Stimulated activated CD8-positive, alpha-beta memory T cell treated with anti-CD3 and anti-CD28 coated beads, Interleukin-4, amount 100 ng/mL, for 24 hours (primary cell): ENCODE results near the gene PPFIBP2.

Experiments used
- DNase-seq: peaks from one replicate; pipeline ENCODE4 v3.0.0-alpha.2; 2020; ENCODE audit warnings: low read depth

The PPFIBP2 gene

DNA sequence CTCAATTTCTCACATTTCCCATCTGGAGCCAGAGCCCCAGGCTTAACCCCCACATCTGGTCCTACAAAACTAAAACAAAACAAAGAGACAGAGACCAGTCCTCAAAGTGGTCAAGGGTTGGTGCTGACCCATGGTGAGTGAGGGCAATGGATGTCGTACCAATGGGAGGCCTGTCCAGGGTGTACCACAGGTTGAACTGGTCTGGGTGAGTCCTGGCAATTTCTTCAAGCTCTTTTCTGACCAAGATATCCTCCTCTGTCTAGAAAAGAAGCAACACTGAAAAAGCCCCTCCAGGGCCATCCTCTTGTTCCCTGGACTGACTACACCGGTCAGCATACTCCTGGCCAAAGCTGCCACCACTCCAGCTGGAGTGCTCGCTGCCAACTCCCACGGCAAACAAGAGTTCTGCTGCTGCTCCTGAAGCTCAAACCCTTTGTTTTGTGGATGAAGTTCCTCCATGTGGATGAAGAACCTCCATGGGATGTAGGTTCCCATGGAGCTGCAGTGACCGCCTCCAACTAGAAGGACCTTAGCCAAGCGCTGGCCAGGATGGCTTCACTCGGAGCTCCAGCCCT, 152.6 kb downstream of the PPFIBP2 start:
- no peak for DNase-seq

DNA sequence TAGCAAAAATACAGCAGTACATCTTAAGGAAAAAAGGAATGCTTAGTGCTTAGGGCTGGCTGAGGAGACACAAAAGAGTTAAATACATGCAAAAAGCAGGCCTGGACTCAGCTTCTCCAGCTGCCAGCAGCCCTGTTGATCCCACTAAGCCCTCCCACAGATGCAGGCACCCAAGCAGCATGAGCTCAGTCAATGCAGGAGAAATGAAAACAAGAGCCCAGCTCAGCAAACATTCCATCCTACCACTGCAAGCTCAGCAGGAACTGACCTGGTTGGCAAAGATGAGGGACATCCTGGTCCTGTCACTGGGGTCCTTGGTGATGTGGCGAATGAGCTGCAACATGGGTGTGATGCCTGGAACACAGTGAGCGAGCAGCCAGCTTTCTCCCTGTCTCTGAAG, 153.7 kb downstream of the PPFIBP2 start:
- DNase-seq: no peak

DNA sequence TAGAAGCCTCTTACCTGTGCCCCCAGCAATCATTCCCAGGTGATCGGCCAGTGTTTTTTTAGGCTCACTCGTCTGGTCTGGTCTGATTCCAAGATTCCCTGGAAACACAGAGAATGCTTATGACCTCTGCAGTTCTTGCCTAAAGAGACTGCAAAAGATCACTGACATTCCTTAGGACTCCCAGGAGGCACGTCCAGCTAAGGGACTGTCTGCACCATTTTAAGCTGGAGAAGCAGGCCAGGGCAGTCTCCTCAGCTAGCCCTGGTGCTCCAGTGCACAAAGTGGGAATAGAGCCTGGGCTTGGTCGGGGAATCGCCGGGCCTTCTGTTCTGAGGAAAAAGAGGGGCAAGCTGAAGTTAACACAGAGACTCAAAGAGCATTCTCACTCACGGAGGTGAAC, 154.7 kb downstream of the PPFIBP2 start:
- no peak for DNase-seq

DNA sequence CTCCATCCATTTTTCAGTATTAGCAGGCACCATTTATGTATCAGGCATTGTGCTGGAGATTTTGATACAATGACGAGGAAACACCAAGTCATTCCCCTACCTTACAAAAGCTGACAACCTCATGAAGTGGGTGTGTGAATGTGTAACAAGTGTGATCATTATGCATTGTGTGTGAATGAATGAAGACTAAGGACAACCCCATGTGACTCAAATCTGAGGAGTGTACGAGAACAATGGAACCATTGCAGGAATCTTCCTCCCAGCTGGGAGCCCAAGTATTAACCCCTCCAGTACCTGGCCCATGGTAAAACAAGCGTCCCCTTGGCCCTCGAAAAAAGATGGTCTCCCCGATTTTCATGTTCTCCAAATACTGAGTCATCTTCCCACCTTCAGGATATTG, 155.1 kb downstream of the PPFIBP2 start:
- DNase-seq: no peak

DNA sequence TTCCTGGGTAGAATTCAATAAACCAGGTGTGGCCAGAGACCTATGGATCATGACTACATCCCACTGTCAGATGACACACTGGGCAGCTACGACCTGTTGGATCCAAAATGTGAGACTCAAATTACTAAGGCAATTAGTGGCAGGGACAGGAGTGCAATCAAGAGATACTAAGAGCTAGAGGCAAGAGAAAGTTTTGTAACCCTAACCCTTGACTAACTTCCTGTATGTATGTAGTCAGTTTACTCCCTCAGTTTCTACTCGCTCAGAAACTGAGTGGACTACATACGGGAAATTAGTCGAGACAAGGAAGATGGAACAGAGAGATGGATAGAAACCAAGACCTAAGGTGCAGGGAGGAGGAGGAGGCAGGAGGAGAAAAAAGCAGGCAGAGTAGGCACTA, 156.8 kb downstream of the PPFIBP2 start:
- DNase-seq: no peak

DNA sequence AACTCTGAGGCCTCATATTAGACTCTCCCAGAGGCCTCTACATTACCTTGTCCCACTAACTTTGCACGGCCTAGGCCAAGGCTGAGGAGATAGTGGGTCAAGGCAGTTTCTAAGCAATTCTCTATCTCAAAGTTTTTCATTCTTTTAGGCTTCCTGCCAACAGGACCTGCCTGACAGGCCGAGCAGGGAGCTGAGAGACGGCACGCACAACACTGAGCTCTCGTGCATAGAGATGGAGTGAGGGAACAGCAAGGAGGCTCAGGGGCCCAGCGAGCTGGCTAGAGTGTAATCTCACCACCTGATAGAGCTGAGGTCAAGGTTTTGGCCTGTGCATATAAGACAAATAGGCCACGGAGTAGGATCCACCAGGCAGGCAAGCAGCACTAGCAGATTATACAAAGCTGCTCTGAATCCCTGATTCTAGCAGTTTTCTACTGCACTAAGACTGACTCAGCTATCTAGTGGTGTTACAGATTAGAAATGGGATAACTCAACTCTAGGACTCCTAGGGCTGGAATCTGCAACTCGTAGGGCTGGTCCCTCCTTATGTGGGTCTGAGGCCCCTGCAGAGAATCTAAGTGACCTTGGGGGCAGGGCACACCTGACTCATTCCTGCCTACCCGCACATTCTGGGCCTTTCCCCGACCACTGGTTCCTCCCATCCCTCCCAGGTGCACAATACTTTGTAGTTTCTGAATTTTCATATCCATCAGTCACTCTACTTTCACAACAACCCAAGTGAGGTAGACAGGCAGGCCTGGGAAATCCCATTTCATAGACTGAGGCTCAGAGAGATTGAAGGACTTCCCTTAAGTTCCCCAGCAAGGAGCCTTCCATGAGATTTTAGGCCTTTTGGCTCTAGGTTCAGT, 157.8 kb downstream of the PPFIBP2 start:
- no peak for DNase-seq

DNA sequence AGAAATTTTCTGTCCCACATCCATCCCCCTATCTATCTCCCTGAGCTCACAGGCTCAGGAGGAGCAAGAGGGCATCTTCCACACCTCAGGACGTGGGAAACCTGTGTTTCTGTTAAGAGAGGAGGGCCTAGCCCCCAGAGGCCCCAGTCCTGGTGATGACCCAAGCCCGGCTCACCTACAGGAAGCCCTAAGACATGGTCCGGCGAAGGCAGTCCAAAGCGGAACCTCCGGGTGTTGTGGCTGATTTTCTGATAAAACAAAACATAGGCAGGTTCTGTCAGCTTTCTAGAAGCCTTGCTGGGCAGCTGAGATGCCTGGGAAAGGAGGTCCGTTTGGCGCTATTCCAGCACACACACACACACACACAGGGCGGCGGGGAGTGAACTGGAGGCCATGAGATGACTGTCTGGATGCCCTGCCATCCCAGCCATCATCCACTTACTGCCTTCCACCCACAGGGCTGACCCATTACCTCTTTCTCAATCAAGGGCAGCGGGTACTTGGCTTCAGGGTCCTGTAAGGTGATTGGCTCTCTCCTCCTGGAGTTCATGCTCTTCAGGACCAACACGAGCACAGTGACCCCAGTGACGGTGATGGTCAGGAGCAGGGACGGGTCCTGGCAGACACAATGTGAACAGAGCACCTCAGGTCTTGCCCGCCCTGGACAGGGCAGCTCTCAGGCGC, 158.6 kb downstream of the PPFIBP2 start:
- DNase-seq: no peak

DNA sequence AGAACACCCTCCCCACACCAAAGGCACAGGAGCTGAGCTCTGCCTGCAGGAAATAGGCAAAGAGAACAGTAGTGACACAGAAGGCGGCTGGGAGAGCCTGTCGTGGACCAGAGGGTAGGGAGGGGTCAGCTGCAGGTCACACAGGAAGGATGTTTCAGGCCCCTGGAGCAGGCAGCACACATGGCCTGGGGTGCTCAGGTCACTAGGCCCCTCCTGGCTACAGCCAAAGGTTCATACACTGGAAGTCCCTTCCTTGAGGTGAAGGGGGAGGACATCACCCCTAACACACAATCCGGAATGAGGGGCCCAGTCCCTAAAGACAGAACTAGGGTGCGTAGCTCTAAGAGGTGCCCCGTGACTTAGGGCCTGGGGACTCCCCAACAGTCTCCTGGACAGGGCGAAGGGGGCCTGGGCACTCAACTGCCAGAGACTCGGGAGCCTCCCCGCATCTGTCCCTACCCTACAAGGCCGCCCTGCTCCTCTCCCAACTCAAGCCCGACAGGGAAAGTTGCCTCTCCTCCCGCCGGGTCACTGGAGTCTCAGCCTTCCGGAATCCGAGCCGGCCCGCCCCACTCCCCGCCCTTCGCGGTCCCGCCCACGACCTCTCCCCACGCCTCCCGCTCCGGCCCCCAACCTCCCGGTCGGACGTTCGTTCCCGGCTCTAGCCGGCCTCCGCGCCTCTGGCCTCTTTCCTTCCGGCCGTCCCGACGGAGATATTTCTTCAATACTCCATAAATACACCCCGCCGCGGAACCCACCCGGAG, 159.3 kb downstream of the PPFIBP2 start, which contains the start of gene CYB5R2:
Gene CYB5R2, minus strand, starts transcription at position 541 of the 764 bp plus-strand sequence. CDS start 675 bp downstream, outside the sequence.
- DNase-seq: no peak

DNA sequence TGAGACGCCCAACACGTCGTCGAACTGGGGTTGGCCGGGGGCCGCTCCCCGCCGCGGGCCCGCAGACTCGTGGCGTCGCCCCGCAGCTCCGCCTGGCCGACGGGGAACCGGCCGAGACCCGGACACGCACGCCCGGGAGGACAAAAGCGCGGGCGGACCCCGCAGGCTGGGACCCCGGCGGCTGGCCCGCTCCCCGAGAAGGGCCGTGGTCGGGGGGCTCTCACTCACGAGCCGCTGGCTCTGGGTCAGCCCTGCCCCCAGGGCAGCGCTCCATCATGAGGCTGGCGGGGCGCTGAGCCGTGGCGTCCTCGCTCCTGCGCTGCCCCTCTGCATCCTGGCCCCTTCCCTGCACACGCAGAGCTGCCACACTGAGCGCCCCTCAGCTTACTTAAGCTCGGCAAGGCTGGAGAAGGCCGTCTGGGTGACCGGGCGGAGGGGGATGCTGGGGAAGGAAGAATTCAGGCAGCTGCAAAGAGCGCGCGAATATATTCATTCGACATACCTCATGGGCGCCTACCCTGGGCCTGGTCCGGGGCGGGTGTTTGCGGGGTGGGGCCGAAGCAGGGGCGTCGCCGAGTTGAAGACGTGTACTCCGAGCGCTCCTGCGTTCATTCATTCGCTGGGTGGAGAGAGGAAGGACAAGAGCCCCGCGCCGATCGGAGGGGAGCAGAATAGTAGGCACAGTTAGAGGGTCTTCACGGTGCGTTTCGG, 160.1 kb downstream of the PPFIBP2 start:
- no peak for DNase-seq

DNA sequence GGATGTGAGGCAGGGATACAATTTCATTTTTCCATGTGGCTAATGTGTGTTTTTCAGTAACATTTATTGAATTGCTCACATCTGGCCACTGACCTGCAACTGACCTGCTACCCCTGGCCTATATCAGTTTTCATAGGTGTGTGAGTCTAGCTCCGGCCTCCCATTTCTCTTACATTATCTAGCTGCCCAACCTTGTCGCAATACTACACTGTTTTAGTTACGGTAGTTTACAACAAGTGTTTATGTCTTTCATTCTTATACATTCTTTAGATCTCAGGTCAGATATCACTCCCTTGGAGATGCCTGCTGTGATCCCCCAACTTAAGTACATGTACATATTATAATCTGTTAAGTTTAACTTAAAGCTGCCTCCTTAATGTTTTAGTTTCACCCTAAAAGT, 161.8 kb downstream of the PPFIBP2 start:
- no peak for DNase-seq

DNA sequence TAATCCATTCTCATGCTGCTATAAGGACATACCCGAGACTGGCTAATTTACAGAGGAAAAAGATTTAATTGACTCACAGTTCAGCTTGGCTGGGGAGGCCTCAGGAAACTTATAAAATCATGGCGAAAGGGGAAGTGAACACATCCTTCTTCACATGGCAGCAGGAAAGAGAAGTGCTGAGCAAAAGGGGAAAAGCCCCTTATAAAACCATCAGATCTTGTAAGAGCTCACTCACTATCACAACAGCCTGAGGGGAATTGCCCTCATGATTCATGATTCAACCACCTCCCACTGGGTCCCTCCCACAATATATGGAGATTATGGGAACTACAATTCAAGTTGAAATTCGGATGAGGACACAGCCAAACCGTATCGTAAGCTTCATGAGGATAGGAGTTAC, 163.3 kb downstream of the PPFIBP2 start:
- no peak for DNase-seq

DNA sequence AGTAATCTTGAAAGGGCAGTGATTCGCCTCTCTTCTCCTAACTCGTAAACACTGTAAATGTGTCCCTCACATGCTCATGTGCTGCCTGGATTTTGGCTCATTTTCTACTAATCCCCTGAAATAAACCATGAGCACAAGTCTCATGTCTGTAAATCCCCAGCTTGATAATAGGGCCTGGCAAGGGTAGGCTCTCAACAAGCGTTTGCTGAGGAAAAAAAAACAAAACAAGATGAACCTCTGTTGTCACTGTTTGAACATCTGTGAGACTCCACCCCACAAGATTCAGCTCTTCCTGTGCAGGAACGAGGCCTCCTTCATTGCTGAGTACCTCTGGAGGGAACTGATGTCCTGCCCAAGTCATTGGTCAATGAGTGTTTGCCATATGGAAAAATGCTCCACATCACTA, 164.0 kb downstream of the PPFIBP2 start:
- DNase-seq: no peak

DNA sequence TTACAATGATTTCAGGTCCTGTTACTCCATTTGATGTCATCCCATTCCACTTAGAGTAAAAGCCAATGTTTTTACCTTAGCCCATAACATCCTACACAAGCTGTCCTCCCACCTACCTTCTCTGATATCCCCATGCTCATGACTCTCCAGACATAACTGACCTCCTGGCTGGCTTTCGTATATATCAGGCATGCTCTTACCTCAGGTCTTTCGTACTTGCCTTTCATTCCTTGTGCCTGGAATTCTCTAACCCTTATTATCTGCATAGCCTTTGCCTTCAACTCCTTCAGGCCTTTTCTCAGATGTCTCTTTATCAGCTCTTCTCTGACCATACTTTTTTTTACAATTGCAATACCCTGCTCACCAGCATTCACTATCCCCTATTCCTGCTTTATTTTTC, 169.8 kb downstream of the PPFIBP2 start:
- DNase-seq: no peak

DNA sequence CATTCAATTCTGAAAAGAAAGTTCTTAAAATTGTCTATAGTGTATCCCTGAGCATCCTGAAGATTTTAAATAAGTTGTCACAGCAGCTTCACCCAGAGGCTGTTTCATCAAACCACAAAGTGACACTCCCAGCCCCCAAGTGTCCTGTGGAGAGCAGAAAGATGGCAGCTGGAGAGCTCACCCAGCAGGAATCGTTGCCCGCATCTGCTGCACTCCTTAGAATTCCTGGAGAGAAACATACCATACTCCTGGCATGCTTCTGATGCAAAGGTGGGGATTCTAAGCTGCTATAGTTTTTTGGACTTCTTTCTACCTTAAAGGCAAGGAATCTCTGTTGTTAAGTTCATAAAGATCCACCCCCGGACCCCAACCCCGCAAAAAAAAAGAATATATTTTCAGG, 173.0 kb downstream of the PPFIBP2 start:
- DNase-seq: no peak

DNA sequence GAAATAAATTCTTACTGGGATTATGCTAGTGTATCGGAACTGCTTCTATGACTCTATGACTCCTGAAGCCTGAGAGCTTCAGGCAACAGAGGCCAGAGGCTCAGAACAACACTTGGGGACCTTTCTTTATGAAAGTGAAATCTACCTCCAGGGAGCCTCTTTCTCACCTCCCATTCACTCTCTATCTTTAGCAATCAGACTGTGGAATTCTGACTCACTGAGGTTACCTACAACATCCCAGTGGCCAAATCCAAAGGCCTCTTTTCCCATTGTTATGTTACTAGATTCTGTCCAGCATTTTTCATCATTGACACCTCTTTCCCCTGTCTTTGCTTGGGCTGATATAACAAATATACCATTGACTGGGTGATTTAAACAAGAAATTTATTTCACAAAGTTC, 173.6 kb downstream of the PPFIBP2 start:
- DNase-seq: no peak

DNA sequence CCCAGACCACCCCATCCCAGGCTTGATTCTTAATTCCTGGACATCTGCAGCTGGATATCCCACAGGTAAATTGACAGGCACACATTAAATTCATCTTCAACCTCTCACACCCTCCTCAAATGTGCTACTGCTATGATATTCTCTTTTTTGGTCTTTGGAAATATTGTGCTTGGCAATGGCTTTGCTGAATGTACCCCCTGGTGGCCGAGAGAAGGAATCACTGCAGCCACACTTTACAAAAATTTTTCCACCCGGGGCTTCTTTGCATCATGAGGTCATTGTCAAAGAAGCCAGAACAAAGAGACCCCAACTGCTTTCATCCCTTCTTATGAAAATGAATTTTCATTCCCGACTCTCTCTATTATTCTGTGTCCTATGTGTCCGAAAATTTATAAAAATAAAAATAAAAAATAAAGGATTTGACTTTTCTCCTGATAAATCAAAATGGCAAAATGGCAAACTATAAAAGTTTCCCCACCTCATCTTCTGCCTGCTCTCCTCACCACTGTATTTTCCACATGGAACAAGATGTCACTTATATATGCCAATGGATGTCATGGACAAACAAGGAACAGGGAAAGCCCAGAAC, 174.5 kb downstream of the PPFIBP2 start:
- no peak for DNase-seq

DNA sequence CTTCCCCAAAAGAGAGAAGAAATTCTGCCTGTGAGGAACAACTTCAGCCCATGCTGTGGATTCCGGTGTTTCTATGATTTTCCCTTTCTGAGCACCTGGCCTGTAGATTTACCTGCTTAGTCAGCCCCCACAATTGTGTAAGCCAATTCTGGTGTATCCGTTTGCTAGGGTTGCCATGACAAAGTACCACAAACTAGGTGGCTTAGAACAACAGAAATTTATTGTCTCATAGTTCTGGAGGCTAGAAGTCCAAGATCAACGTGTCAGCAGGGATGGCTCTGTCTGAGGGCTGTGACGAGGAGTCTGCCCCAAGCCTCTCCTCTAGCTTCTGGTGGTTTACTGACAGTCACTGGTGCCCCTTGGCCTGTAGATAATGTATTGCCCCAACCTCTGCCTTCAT, 175.4 kb downstream of the PPFIBP2 start:
- DNase-seq: no peak

DNA sequence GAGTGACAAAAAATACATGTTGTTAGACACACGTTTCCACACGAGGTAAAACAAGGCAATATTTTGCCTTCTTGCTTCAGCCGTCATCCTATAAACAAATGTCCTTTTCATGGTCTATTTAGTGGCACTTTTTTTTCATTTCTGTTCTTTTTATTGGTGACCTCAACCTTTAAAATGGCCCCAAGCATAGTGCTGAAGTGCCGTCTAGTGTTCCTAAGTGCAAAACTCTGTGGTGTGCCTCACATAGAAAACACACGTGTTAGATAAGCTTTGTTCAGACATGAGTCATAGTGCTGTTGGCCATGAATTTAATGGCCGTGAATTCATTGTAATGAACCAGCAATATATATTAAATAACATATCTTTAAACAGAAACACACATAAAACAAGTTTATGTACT, 176.8 kb downstream of the PPFIBP2 start:
- no peak for DNase-seq

DNA sequence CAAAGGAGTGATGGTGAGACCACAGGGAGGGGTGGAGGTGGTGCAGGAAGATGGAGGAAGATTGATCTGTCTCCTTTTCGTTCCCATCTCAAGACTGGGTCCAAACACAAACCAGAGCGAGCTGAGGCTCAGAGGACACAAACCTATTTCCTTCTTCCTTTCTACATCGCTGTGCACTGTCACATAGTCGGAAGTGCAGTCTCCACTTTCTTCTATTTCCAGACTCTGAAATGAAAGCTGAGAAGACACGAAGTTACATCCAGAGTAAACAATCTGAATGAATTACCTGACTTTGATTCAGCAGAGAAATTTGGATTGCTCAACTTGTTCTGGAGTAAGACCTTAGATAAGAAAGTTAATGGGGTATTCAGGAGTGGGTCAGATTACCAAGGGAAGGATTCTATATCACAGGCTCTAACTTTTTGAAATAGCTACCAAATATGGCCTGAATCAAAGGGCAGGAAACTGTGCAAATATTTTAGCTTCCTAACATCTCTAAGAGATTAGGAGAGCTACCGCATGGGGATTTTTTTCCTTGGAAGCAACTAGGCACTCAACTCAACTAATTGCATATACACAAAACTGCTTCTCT, 178.1 kb downstream of the PPFIBP2 start:
- no peak for DNase-seq

DNA sequence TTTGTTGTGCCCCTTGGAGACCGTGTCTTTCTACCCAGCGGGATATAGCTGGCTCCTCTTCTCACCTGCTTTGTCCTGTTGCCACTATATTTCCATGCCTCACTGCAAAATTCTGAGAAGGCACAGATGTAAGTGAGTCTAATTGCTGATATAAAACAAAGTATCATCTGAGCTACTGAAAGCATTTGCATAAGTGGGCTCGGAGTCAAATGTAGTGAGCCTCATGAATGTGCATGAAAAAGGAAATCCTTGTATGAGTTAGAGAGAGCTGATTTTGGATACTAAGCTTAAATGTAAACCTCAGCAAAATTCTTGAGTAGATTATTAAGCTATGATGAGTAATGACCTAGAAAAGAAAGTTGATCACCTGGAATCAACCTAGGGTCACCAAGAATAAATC, 178.6 kb downstream of the PPFIBP2 start:
- no peak for DNase-seq

DNA sequence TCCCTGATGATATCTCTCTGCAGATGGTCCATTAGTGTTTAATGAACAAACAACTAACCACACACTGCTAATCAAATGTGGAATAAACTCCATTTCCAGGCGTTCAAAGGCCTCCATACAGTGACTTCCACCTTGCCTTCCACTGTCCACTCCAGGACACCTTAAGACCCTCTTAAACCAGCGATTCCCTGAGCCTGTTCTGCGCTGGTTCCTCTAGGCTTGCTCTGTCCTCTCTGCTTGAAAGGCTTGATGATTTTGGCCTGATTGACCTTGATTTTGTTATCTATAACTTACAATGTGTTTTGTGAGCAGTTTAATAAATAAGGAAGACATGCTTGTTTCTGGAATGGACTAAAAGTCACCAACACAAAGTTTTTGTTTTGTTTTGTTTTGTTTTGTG, 180.4 kb downstream of the PPFIBP2 start:
- no peak for DNase-seq
